Adipocyte (in vitro differentiated cells): ENCODE data around the gene EZH2.

ENCODE experiments used
- DNase-seq: peaks from one replicate; pipeline ENCODE4 v3.0.0-alpha.2; 2015; ENCODE audit warnings: low read depth
- H3K27me3 ChIP-seq: replicated peaks from 2 replicates; pipeline ENCODE4 v1.7.0; 2013; ENCODE audit warnings: mild to moderate bottlenecking, low read length, moderate library complexity; ENCODE audit not compliant: control insufficient read depth, insufficient read depth
- H3K36me3 ChIP-seq: 2 replicates; pipeline ENCODE4 v1.7.0; 2013; ENCODE audit warnings: low read length, mild to moderate bottlenecking, moderate library complexity; ENCODE audit not compliant: control insufficient read depth, insufficient read depth, severe bottlenecking
- H3K4me1 ChIP-seq: 2 replicates; pipeline ENCODE4 v1.7.0; 2013; ENCODE audit warnings: mild to moderate bottlenecking, low read length, moderate library complexity; ENCODE audit not compliant: control insufficient read depth, insufficient read depth
- H3K4me3 ChIP-seq: 2 replicates; pipeline ENCODE4 v1.7.0; 2013; ENCODE audit warnings: mild to moderate bottlenecking, low read length, moderate library complexity
- H3K9ac ChIP-seq: 2 replicates; pipeline ENCODE4 v1.7.0; 2013; ENCODE audit warnings: mild to moderate bottlenecking, low read length, moderate library complexity
- H3K9me3 ChIP-seq: 2 replicates; pipeline ENCODE4 v1.7.0; 2013; ENCODE audit warnings: mild to moderate bottlenecking, low read length, moderate library complexity; ENCODE audit not compliant: control insufficient read depth

Gene EZH2

GRCh38 chr7:148825338-148825737 is 58.8 kb downstream of the EZH2 start:
- DNase-seq: no peak
- H3K9me3 ChIP-seq: no peaks in the 10 kb centered on the region
- H3K36me3 ChIP-seq: no peaks in the 10 kb centered on the region
- no peak overlapping the region for H3K9ac ChIP-seq
- H3K4me3 ChIP-seq: no peak overlapping the region
- no peaks in the 10 kb centered on the region for H3K27me3 ChIP-seq
- H3K4me1 ChIP-seq: peaks cover 4% of the 10 kb centered on the region

GRCh38 chr7:148824864-148825263 is 59.2 kb downstream of the EZH2 start:
- Histone ChIP-seq H3K36me3 (no peaks in the 10 kb centered on the region), H3K9ac (no peak overlapping the region), H3K4me3 (no peak overlapping the region), H3K9me3 (no peaks in the 10 kb centered on the region), H3K27me3 (no peaks in the 10 kb centered on the region), H3K4me1 (peaks cover 8% of the 10 kb centered on the region)
- DNase-seq: no peak

GRCh38 chr7:148821422-148821821 is 62.7 kb downstream of the EZH2 start:
- Histone ChIP-seq H3K27me3 (no peaks in the 10 kb centered on the region), H3K9ac (no peak overlapping the region), H3K9me3 (no peaks in the 10 kb centered on the region), H3K4me1 (peaks cover 8% of the 10 kb centered on the region), H3K4me3 (no peak overlapping the region), H3K36me3 (no peaks in the 10 kb centered on the region)
- no peak for DNase-seq

GRCh38 chr7:148819697-148820360 is 64.3 kb downstream of the EZH2 start:
- peak; percentile 25 for DNase-seq
- H3K4me1 ChIP-seq: peaks cover 8% of the 10 kb centered on the region
- H3K36me3 ChIP-seq: no peaks in the 10 kb centered on the region
- no peaks in the 10 kb centered on the region for H3K27me3 ChIP-seq
- no peak overlapping the region for H3K4me3 ChIP-seq
- no peaks in the 10 kb centered on the region for H3K9me3 ChIP-seq
- H3K9ac ChIP-seq: no peak overlapping the region

- no peaks in the 10 kb centered on the region for H3K27me3 ChIP-seq
- H3K9me3 ChIP-seq: no peaks in the 10 kb centered on the region
- no peaks in the 10 kb centered on the region for H3K36me3 ChIP-seq
- H3K4me1 ChIP-seq: peaks cover 6% of the 10 kb centered on the region
- no peak for DNase-seq
- H3K4me3 ChIP-seq: no peak overlapping the region
- H3K9ac ChIP-seq: no peak overlapping the region
Measured at GRCh38 chr7:148815612-148816011, 68.5 kb downstream of the EZH2 start.

GRCh38 chr7:148814922-148815559 is 69.0 kb downstream of the EZH2 start:
- Histone ChIP-seq H3K4me1 (peaks cover 3% of the 10 kb centered on the region), H3K27me3 (no peaks in the 10 kb centered on the region), H3K9ac (no peak overlapping the region), H3K36me3 (no peaks in the 10 kb centered on the region), H3K9me3 (no peaks in the 10 kb centered on the region), H3K4me3 (no peak overlapping the region)
- no peak for DNase-seq

GRCh38 chr7:148813890-148814289 is 70.2 kb downstream of the EZH2 start:
- Histone ChIP-seq H3K9ac (no peak overlapping the region), H3K9me3 (no peaks in the 10 kb centered on the region), H3K27me3 (no peaks in the 10 kb centered on the region), H3K4me3 (no peak overlapping the region), H3K4me1 (peaks cover 7% of the 10 kb centered on the region), H3K36me3 (no peaks in the 10 kb centered on the region)
- DNase-seq: no peak

- no peak for DNase-seq
- Histone ChIP-seq H3K9me3 (no peaks in the 10 kb centered on the region), H3K4me3 (no peak overlapping the region), H3K9ac (no peak overlapping the region), H3K27me3 (no peaks in the 10 kb centered on the region), H3K4me1 (peaks cover 7% of the 10 kb centered on the region), H3K36me3 (no peaks in the 10 kb centered on the region)
Measured at GRCh38 chr7:148811892-148812291, 72.2 kb downstream of the EZH2 start.

- peaks cover 6% of the 10 kb centered on the region for H3K36me3 ChIP-seq
- no peak overlapping the region for H3K9ac ChIP-seq
- no peaks in the 10 kb centered on the region for H3K9me3 ChIP-seq
- no peaks in the 10 kb centered on the region for H3K27me3 ChIP-seq
- no peak overlapping the region for H3K4me3 ChIP-seq
- peaks cover 7% of the 10 kb centered on the region for H3K4me1 ChIP-seq
- DNase-seq: no peak
Measured at GRCh38 chr7:148809856-148810255, 74.2 kb downstream of the EZH2 start.

GRCh38 chr7:148807436-148807835 is 76.7 kb downstream of the EZH2 start:
- Histone ChIP-seq H3K4me1 (peaks cover 7% of the 10 kb centered on the region), H3K9me3 (no peaks in the 10 kb centered on the region), H3K27me3 (no peaks in the 10 kb centered on the region), H3K9ac (no peak overlapping the region), H3K4me3 (no peak overlapping the region), H3K36me3 (peaks cover 9% of the 10 kb centered on the region)
- DNase-seq: no peak

- Histone ChIP-seq H3K36me3 (peaks cover 20% of the 10 kb centered on the region), H3K27me3 (no peaks in the 10 kb centered on the region), H3K9ac (no peak overlapping the region), H3K4me1 (peaks cover 7% of the 10 kb centered on the region), H3K9me3 (no peaks in the 10 kb centered on the region), H3K4me3 (no peak overlapping the region)
- DNase-seq: no peak
Measured at GRCh38 chr7:148806187-148806586, 77.9 kb downstream of the EZH2 start.
